Measurements from ENCODE around the gene PUS1. TPM values are rescaled to one million over a fixed set of nuclear protein-coding genes. Genes with fewer than 3 reads are reported as not detected.
A peak's percentile ranks its signal among the peaks of the same experiment; 100 is the strongest.

Gene PUS1
- total RNA-seq, 1 donor from 2014 or later: 33.7 TPM

GRCh38 chr12:131991816-131992430, 62.8 kb downstream of the PUS1 start:
- H3K27me3 Mint-ChIP-seq (ENCODE audit: low read depth, unreplicated experiment): no peaks in the 10 kb centered on the region
- Histone ChIP-seq H3K9me3 (ENCODE audit: insufficient read depth, low read depth, low read length) (no peaks in the 10 kb centered on the region), H4K20me1 (ENCODE audit: insufficient read depth, low read length) (no peaks in the 10 kb centered on the region), H3K9ac (ENCODE audit: low read length) (peak overlapping the region; percentile 59), H3K79me2 (ENCODE audit: insufficient read depth, low read length) (peaks cover 5% of the 10 kb centered on the region), H3K4me1 (ENCODE audit: insufficient read depth, low read length) (peaks cover 29% of the 10 kb centered on the region), H2AFZ (ENCODE audit: low read depth, low read length) (no peak overlapping the region), H3K36me3 (ENCODE audit: insufficient read depth, low read length) (peaks cover 13% of the 10 kb centered on the region), H3K4me2 (ENCODE audit: low read length) (peak overlapping the region; percentile 48), H3K27me3 (ENCODE audit: insufficient read depth, low read length) (no peaks in the 10 kb centered on the region), H3K27ac (ENCODE audit: low read depth, low read length) (peak overlapping the region; percentile 73), H3K4me3 (ENCODE audit: insufficient read depth, low read depth, low read length) (no peak overlapping the region)
- peak overlapping the region; percentile 11 for H3K4me3 Mint-ChIP-seq (ENCODE audit: unreplicated experiment)
- peak overlapping the region; percentile 98 for H3K27ac Mint-ChIP-seq (ENCODE audit: unreplicated experiment)
- TF ChIP-seq CTCF (IDR thresholded peaks at IDR 0.05; ENCODE audit: insufficient read depth, low read depth, low read length) (no peak), EZH2 (IDR thresholded peaks at IDR 0.05; ENCODE audit: insufficient read depth, low read length) (no peak)
- peaks cover 23% of the 10 kb centered on the region for H3K36me3 Mint-ChIP-seq (ENCODE audit: low read depth, unreplicated experiment)
- no peaks in the 10 kb centered on the region for H3K9me3 Mint-ChIP-seq (ENCODE audit: unreplicated experiment)
- FAIRE-seq: no peak
- DNase-seq (ENCODE audit: low read depth): peak; percentile 68
- H3K4me1 Mint-ChIP-seq (ENCODE audit: low read depth, unreplicated experiment): peaks cover 40% of the 10 kb centered on the region

GRCh38 chr12:131994589-131994988, 65.5 kb downstream of the PUS1 start:
- Histone ChIP-seq H3K9ac (ENCODE audit: low read length) (no peak overlapping the region), H4K20me1 (ENCODE audit: insufficient read depth, low read length) (peaks cover 4% of the 10 kb centered on the region), H3K4me3 (ENCODE audit: insufficient read depth, low read depth, low read length) (no peak overlapping the region), H3K27ac (ENCODE audit: low read depth, low read length) (no peak overlapping the region), H2AFZ (ENCODE audit: low read depth, low read length) (no peak overlapping the region), H3K9me3 (ENCODE audit: insufficient read depth, low read depth, low read length) (no peaks in the 10 kb centered on the region), H3K79me2 (ENCODE audit: insufficient read depth, low read length) (peaks cover 9% of the 10 kb centered on the region), H3K4me2 (ENCODE audit: low read length) (no peak overlapping the region), H3K4me1 (ENCODE audit: insufficient read depth, low read length) (peaks cover 29% of the 10 kb centered on the region), H3K36me3 (ENCODE audit: insufficient read depth, low read length) (peaks cover 13% of the 10 kb centered on the region), H3K27me3 (ENCODE audit: insufficient read depth, low read length) (no peaks in the 10 kb centered on the region)
- Mint-ChIP-seq H3K27me3 (ENCODE audit: low read depth, unreplicated experiment) (no peaks in the 10 kb centered on the region), H3K4me1 (ENCODE audit: low read depth, unreplicated experiment) (peaks cover 32% of the 10 kb centered on the region), H3K36me3 (ENCODE audit: low read depth, unreplicated experiment) (peaks cover 14% of the 10 kb centered on the region), H3K27ac (ENCODE audit: unreplicated experiment) (no peak overlapping the region), H3K9me3 (ENCODE audit: unreplicated experiment) (no peaks in the 10 kb centered on the region), H3K4me3 (ENCODE audit: unreplicated experiment) (no peak overlapping the region)
- DNase-seq (ENCODE audit: low read depth): no peak
- no peak for FAIRE-seq
- no peak for TF ChIP-seq CTCF (IDR thresholded peaks at IDR 0.05; ENCODE audit: insufficient read depth, low read depth, low read length)
- TF ChIP-seq EZH2 (IDR thresholded peaks at IDR 0.05; ENCODE audit: insufficient read depth, low read length): no peak

Other genes starting within 250 kb of the PUS1 start
- 32.8 and 35.7 TPM in 2 replicates for gene SFSWAP, start 218.2 kb upstream of the PUS1 start, total RNA-seq
- 5.6 and 8.4 TPM in 2 replicates for gene MMP17, start 100.9 kb upstream of the PUS1 start, total RNA-seq
- 51.7 and 51.8 TPM in 2 replicates for gene ULK1, start 34.7 kb upstream of the PUS1 start, total RNA-seq
- 37.8 and 39.8 TPM in 2 replicates for gene EP400, start 20.7 kb downstream of the PUS1 start, total RNA-seq
- gene DDX51, start 215.0 kb downstream of the PUS1 start, total RNA-seq: 8.2 and 10.2 TPM in 2 replicates
- 15.7 and 16.5 TPM in 2 replicates for gene NOC4L, start 215.2 kb downstream of the PUS1 start, total RNA-seq

Measured in astrocyte (in vitro differentiated cells and primary cell).